BLaER1 (cell line): ENCODE measurements around the gene TRIML1.

Experiments
- H3K27ac ChIP-seq: shearing (Covaris generic); formaldehyde crosslinking; 2 replicates; pipeline ENCODE4 v1.8.1; 2022
- H3K27me3 ChIP-seq: shearing (Covaris generic); formaldehyde crosslinking; 2 replicates; pipeline ENCODE4 v1.8.1; 2022
- H3K36me3 ChIP-seq: shearing (Covaris generic); formaldehyde crosslinking; 2 replicates; pipeline ENCODE4 v1.8.1; 2022
- H3K4me1 ChIP-seq: shearing (Covaris generic); formaldehyde crosslinking; 2 replicates; pipeline ENCODE4 v1.8.1; 2022
- H3K4me2 ChIP-seq: shearing (Covaris generic); formaldehyde crosslinking; 2 replicates; pipeline ENCODE4 v1.8.1; 2022
- H3K4me3 ChIP-seq: shearing (Covaris generic); formaldehyde crosslinking; 2 replicates; pipeline ENCODE4 v1.8.1; 2022
- H3K9ac ChIP-seq: shearing (Covaris generic); formaldehyde crosslinking; 2 replicates; pipeline ENCODE4 v1.8.1; 2022
- H3K9me3 ChIP-seq: shearing (Covaris generic); formaldehyde crosslinking; 2 replicates; pipeline ENCODE4 v1.8.1; 2022
- H4K20me1 ChIP-seq: shearing (Covaris generic); formaldehyde crosslinking; 2 replicates; pipeline ENCODE4 v1.8.1; 2022
- Cebpa-rat ChIP-seq: shearing (Covaris generic); IDR thresholded peaks from 2 replicates; pipeline ENCODE4 v1.8.1; 2022

TRIML1 gene

GRCh38 chr4:188175288-188175687 lies 36.0 kb downstream of the TRIML1 start:
- H3K36me3 ChIP-seq = no peaks in the 10 kb centered on the region
- no peak overlapping the region for H3K4me2 ChIP-seq
- TF ChIP-seq Cebpa-rat = no peak
- peaks cover 18% of the 10 kb centered on the region for H3K9me3 ChIP-seq
- H3K27ac ChIP-seq = no peak overlapping the region
- H3K9ac ChIP-seq = no peak overlapping the region
- no peaks in the 10 kb centered on the region for H3K27me3 ChIP-seq
- no peak overlapping the region for H3K4me3 ChIP-seq
- H4K20me1 ChIP-seq = no peaks in the 10 kb centered on the region
- H3K4me1 ChIP-seq = no peaks in the 10 kb centered on the region

DNA sequence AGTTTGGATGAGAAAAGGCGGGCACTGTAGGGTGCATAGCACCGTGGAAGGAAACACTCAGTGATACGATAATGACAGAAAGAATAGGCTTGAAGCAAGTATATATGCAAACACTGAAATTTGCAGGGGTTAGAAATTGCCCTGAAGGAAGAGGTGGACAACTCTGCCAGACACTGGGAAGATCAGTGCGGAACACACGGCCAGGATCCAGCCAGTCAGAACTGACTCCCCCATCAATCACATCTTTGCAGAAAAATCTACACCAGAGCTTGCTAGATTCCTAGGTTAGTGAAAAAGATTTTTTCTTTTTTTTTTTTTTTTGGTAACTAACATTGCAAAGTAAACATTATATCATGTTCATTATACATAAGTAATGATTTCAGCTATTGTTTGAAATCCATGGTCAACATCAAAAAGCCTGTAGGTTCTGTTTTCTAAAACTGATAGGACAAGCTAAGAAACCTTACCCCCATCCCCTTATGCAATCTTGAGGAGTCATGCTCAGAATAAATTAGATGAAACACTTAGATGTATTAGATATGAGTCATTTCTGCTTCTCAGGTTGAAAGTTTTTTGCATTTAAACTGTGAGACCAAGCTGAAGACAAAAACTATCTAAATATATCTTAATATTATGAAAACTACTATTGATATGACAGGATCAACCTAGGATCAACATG lies 38.9 kb downstream of the TRIML1 start:
- H3K4me3 ChIP-seq = no peak overlapping the region
- no peak overlapping the region for H3K4me2 ChIP-seq
- TF ChIP-seq Cebpa-rat = no peak
- no peak overlapping the region for H3K9ac ChIP-seq
- peaks cover 18% of the 10 kb centered on the region for H3K9me3 ChIP-seq
- H3K4me1 ChIP-seq = no peaks in the 10 kb centered on the region
- H3K27ac ChIP-seq = no peak overlapping the region
- no peaks in the 10 kb centered on the region for H4K20me1 ChIP-seq
- H3K36me3 ChIP-seq = no peaks in the 10 kb centered on the region
- H3K27me3 ChIP-seq = no peaks in the 10 kb centered on the region

DNA sequence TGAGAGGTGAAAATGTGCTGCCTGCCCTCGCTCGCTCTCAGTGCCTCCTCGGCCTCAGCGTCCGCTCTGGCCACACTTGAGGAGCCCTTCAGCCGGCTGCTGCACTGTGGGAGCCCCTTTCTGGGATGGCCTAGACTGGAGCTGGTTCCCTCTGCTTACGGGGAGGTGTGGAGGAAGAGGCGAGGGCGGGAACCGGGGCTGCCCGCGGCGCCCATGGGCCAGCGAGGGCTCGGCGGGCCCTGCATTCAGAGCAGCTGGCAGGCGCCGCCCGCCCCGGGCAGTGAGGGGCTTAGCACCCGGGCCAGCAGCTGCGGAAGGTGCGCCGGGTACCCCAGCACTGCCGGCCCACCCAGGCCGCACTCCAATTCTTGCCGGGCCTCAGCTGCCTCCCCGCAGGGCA lies 39.6 kb downstream of the TRIML1 start:
- Histone ChIP-seq H3K4me3 (no peak overlapping the region), H3K36me3 (no peaks in the 10 kb centered on the region), H4K20me1 (no peaks in the 10 kb centered on the region), H3K27me3 (no peaks in the 10 kb centered on the region), H3K9ac (no peak overlapping the region), H3K27ac (no peak overlapping the region), H3K9me3 (peaks cover 20% of the 10 kb centered on the region), H3K4me1 (no peaks in the 10 kb centered on the region), H3K4me2 (no peak overlapping the region)
- TF ChIP-seq Cebpa-rat = no peak

GRCh38 chr4:188187106-188187505 lies 47.9 kb downstream of the TRIML1 start:
- Histone ChIP-seq H4K20me1 (no peaks in the 10 kb centered on the region), H3K4me1 (no peaks in the 10 kb centered on the region), H3K27me3 (no peaks in the 10 kb centered on the region), H3K9ac (no peak overlapping the region), H3K4me2 (no peak overlapping the region), H3K9me3 (peaks cover 5% of the 10 kb centered on the region; the same call in 1 of the 2 replicates), H3K4me3 (no peak overlapping the region), H3K27ac (no peak overlapping the region), H3K36me3 (no peaks in the 10 kb centered on the region)
- no peak for TF ChIP-seq Cebpa-rat

GRCh38 chr4:188190461-188190860 lies 51.2 kb downstream of the TRIML1 start:
- Histone ChIP-seq H3K27ac (no peak overlapping the region), H3K9me3 (no peaks in the 10 kb centered on the region), H3K4me2 (no peak overlapping the region), H4K20me1 (no peaks in the 10 kb centered on the region), H3K9ac (no peak overlapping the region), H3K36me3 (no peaks in the 10 kb centered on the region), H3K27me3 (no peaks in the 10 kb centered on the region), H3K4me3 (no peak overlapping the region), H3K4me1 (no peaks in the 10 kb centered on the region)
- TF ChIP-seq Cebpa-rat = no peak

- H3K27me3 ChIP-seq = no peaks in the 10 kb centered on the region
- no peak overlapping the region for H3K9ac ChIP-seq
- no peaks in the 10 kb centered on the region for H3K4me1 ChIP-seq
- TF ChIP-seq Cebpa-rat = no peak
- no peak overlapping the region for H3K4me3 ChIP-seq
- H4K20me1 ChIP-seq = no peaks in the 10 kb centered on the region
- no peaks in the 10 kb centered on the region for H3K36me3 ChIP-seq
- no peak overlapping the region for H3K4me2 ChIP-seq
- H3K27ac ChIP-seq = no peak overlapping the region
- no peaks in the 10 kb centered on the region for H3K9me3 ChIP-seq
These were observed 55.2 kb downstream of the TRIML1 start for GRCh38 chr4:188194421-188194820.

GRCh38 chr4:188195389-188195985 lies 56.2 kb downstream of the TRIML1 start:
- Histone ChIP-seq H3K27me3 (no peaks in the 10 kb centered on the region), H3K4me2 (no peak overlapping the region), H3K4me3 (no peak overlapping the region), H3K9me3 (no peaks in the 10 kb centered on the region), H3K27ac (no peak overlapping the region), H3K4me1 (no peaks in the 10 kb centered on the region), H3K36me3 (no peaks in the 10 kb centered on the region), H4K20me1 (no peaks in the 10 kb centered on the region), H3K9ac (no peak overlapping the region)
- TF ChIP-seq Cebpa-rat = no peak

DNA sequence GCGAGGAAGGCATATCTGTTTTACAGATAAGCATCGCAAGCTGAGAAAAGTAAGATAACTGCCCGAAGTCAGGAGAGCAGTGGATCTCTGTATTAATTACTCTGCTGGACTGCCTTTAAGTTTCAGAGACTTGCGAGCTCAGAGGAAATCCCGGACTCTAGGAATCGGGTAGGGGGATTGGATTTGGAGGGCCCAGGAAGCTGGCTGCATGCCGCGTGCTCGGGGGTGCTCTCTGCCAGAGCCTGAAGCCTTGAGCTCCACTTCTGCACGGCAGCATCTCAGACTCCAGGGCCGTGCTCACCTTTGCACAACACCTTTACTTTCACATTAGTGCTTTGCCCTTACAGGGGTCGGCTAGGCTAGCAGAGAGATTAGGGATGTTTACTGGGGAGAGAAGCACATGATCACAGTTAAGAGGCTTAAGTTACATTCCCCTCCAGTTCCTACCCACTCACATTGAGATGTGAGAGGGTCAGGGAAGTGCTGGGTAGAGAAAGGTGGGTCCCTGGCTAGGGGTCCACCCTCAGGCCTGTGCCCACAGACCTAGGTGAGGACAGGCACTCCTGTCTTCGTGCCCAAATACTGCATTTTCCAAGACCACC lies 57.0 kb downstream of the TRIML1 start:
- no peaks in the 10 kb centered on the region for H3K27me3 ChIP-seq
- no peak overlapping the region for H3K9ac ChIP-seq
- H3K9me3 ChIP-seq = no peaks in the 10 kb centered on the region
- no peak overlapping the region for H3K4me3 ChIP-seq
- no peak for TF ChIP-seq Cebpa-rat
- H3K4me1 ChIP-seq = no peaks in the 10 kb centered on the region
- no peak overlapping the region for H3K4me2 ChIP-seq
- H4K20me1 ChIP-seq = no peaks in the 10 kb centered on the region
- no peak overlapping the region for H3K27ac ChIP-seq
- no peaks in the 10 kb centered on the region for H3K36me3 ChIP-seq
